Mesodermal cell (in vitro differentiated cells): Measurements from ENCODE around the gene RNASET2.

Experiments
- H3K27ac ChIP-seq: 2 replicates; pipeline ENCODE4 v1.7.0; 2013; ENCODE audit warnings: mild to moderate bottlenecking, low read depth, low read length, moderate library complexity; ENCODE audit not compliant: severe bottlenecking
- H3K36me3 ChIP-seq: 2 replicates; pipeline ENCODE4 v1.7.1; 2013; ENCODE audit warnings: mild to moderate bottlenecking, low read length, moderate library complexity; ENCODE audit not compliant: control insufficient read depth, insufficient read depth
- H3K4me1 ChIP-seq: one replicate; pipeline ENCODE4 v1.7.1; 2013; ENCODE audit warnings: mild to moderate bottlenecking, low read length; ENCODE audit not compliant: insufficient read depth, control insufficient read depth, poor library complexity, severe bottlenecking
- H3K4me3 ChIP-seq: 2 replicates; pipeline ENCODE4 v1.7.0; 2013; ENCODE audit warnings: low read length, control low read depth, mild to moderate bottlenecking; ENCODE audit not compliant: insufficient read depth, poor library complexity, severe bottlenecking; ENCODE audit errors: extremely low read depth
- H3K9me3 ChIP-seq: 2 replicates; pipeline ENCODE4 v1.7.1; 2013; ENCODE audit warnings: mild to moderate bottlenecking, low read length, moderate library complexity; ENCODE audit not compliant: control insufficient read depth
- WGBS, 2 experiments: methylation state at CpG; one replicate each; pipeline ENCODE4 v1.1.5; 2013; ENCODE audit warnings: missing lambda C conversion rate in 2 of 2; ENCODE audit not compliant: insufficient coverage in 2 of 2; 5-methylcytosine and 5-hydroxymethylcytosine counted together

Gene RNASET2

GRCh38 chr6:166989427-166990032 is 33.2 kb upstream of the RNASET2 start:
- Histone ChIP-seq H3K4me3 (no peak overlapping the region), H3K4me1 (peaks cover 5% of the 10 kb centered on the region), H3K36me3 (peaks cover 47% of the 10 kb centered on the region), H3K9me3 (no peaks in the 10 kb centered on the region), H3K27ac (no peak overlapping the region)
- WGBS, 2 experiments: 81 to 94% methylated on average over 5 to 7 of the region's 10 CpGs

GRCh38 chr6:166988674-166989201 is 32.4 kb upstream of the RNASET2 start:
- Histone ChIP-seq H3K9me3 (no peaks in the 10 kb centered on the region), H3K27ac (no peak overlapping the region), H3K4me3 (no peak overlapping the region), H3K36me3 (peaks cover 39% of the 10 kb centered on the region), H3K4me1 (peaks cover 5% of the 10 kb centered on the region)
- WGBS, 2 experiments: 100% methylated on average over 1 of the region's 3 CpGs

GRCh38 chr6:166987930-166988329 is 31.6 kb upstream of the RNASET2 start:
- Histone ChIP-seq H3K4me1 (peaks cover 5% of the 10 kb centered on the region), H3K36me3 (peaks cover 38% of the 10 kb centered on the region), H3K27ac (no peak overlapping the region), H3K9me3 (no peaks in the 10 kb centered on the region), H3K4me3 (no peak overlapping the region)
- 92 to 97% methylated on average over 2 of the region's 3 CpGs for whole genome bisulfite sequencing, 2 experiments

- 83 to 100% methylated on average over 1 to 2 of the region's 6 CpGs for WGBS, 2 experiments
- H3K36me3 ChIP-seq: peaks cover 38% of the 10 kb centered on the region
These were observed 31.1 kb upstream of the RNASET2 start for GRCh38 chr6:166987448-166987847.

GRCh38 chr6:166980738-166981137 is 24.4 kb upstream of the RNASET2 start:
- Histone ChIP-seq H3K27ac (no peak overlapping the region), H3K4me3 (no peak overlapping the region), H3K4me1 (no peaks in the 10 kb centered on the region), H3K36me3 (peaks cover 46% of the 10 kb centered on the region), H3K9me3 (no peaks in the 10 kb centered on the region)
- 100% methylated on average over 1 of the region's 3 CpGs; no CpG with 5 or more reads in 1 of the 2 experiments for WGBS, 2 experiments

More at GRCh38 chr6:166987448-166987847, 31.1 kb upstream of the RNASET2 start:
- H3K4me1 ChIP-seq: peaks cover 5% of the 10 kb centered on the region
- H3K9me3 ChIP-seq: no peaks in the 10 kb centered on the region
- no peak overlapping the region for H3K27ac ChIP-seq
- H3K4me3 ChIP-seq: no peak overlapping the region

- H3K27ac ChIP-seq: no peak overlapping the region
- WGBS, 2 experiments: 100% methylated on average over 2 of the region's 9 CpGs
- H3K4me1 ChIP-seq: no peaks in the 10 kb centered on the region
- no peak overlapping the region for H3K4me3 ChIP-seq
- no peaks in the 10 kb centered on the region for H3K9me3 ChIP-seq
- H3K36me3 ChIP-seq: peaks cover 53% of the 10 kb centered on the region
These were observed 21.5 kb upstream of the RNASET2 start for GRCh38 chr6:166977621-166978525.

GRCh38 chr6:166976636-166977035 is 20.3 kb upstream of the RNASET2 start:
- no peak overlapping the region for H3K27ac ChIP-seq
- peaks cover 57% of the 10 kb centered on the region for H3K36me3 ChIP-seq
- no peak overlapping the region for H3K4me3 ChIP-seq
- 100% methylated on average over 1 of the region's 2 CpGs; no CpG with 5 or more reads in 1 of the 2 experiments for WGBS, 2 experiments
- no peaks in the 10 kb centered on the region for H3K4me1 ChIP-seq
- no peaks in the 10 kb centered on the region for H3K9me3 ChIP-seq

- 90 to 100% methylated on average over 2 of the region's 2 CpGs for WGBS, 2 experiments
- Histone ChIP-seq H3K36me3 (peaks cover 66% of the 10 kb centered on the region), H3K9me3 (peaks cover 14% of the 10 kb centered on the region), H3K4me1 (no peaks in the 10 kb centered on the region), H3K4me3 (no peak overlapping the region), H3K27ac (no peak overlapping the region)
These were observed 15.8 kb upstream of the RNASET2 start for GRCh38 chr6:166972101-166972500.

- H3K27ac ChIP-seq: no peak overlapping the region
- no peaks in the 10 kb centered on the region for H3K4me1 ChIP-seq
- WGBS, 2 experiments: 95 to 96% methylated on average over 5 to 8 of the region's 8 CpGs
- H3K4me3 ChIP-seq: no peak overlapping the region
- peaks cover 60% of the 10 kb centered on the region for H3K36me3 ChIP-seq
- H3K9me3 ChIP-seq: peaks cover 21% of the 10 kb centered on the region
These were observed 14.9 kb upstream of the RNASET2 start for GRCh38 chr6:166971271-166971670.

GRCh38 chr6:166970776-166971175 is 14.4 kb upstream of the RNASET2 start:
- WGBS, 2 experiments: 96% methylated on average over 16 to 17 of the region's 17 CpGs
- no peaks in the 10 kb centered on the region for H3K4me1 ChIP-seq
- no peak overlapping the region for H3K4me3 ChIP-seq
- H3K27ac ChIP-seq: no peak overlapping the region
- peaks cover 58% of the 10 kb centered on the region for H3K36me3 ChIP-seq
- peaks cover 21% of the 10 kb centered on the region for H3K9me3 ChIP-seq
